CD4-positive, alpha-beta T cell treated with Interleukin-4 for 4 hours (primary cell): Measurements from ENCODE around the gene VMP1.
"Not testable (repeated sequence)": the region's sequence is repeated elsewhere in the genome, so short reads cannot be mapped to it uniquely, and the experiment has no call there.

Experiments used
- DNase-seq: peaks from one replicate; pipeline ENCODE4 v3.0.0-alpha.2; 2020

Gene VMP1

GRCh38 chr17:59842901-59843652 lies 135.6 kb downstream of the VMP1 start:
- DNase-seq: peak; percentile 85

GRCh38 chr17:59844884-59845594 lies 137.6 kb downstream of the VMP1 start:
- no peak for DNase-seq

- DNase-seq: peak; percentile 84
Measured at GRCh38 chr17:59845595-59846393, 138.3 kb downstream of the VMP1 start.

GRCh38 chr17:59846394-59847165 lies 139.1 kb downstream of the VMP1 start:
- peak; percentile 86 for DNase-seq

DNA sequence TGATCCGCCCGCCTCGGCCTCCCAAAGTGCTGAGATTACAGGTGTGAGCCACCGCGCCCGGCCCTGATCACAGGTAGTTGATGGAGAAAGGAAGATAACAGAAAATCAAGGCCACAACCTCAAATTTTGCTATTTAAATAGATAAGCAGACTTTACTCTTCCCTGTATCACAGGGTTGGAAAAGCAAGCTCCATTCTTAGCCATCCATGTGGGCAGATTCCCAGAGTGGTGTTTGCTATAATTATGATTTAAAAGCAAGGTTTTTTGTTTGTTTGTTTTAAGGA lies 140.9 kb downstream of the VMP1 start:
- DNase-seq: no peak

DNA sequence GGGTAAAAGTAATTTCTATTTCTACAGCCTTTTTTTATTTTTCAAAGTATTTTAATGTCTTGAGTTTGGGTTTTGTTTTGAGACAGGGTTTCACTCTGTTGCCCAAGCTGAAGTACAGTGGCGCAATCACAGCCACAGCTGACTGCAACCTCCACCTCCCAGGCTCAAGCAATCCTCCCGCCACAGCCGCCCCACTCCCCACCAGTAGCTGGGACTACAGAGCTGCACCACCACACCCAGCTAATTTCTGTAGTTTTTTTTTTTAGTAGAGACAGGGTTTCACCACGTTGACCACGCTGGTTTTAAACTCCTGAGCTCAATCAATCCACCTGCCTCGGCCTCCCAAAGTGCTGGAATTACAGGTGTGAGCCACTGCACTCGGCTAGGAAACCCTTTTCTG lies 141.3 kb downstream of the VMP1 start:
- DNase-seq: no peak

DNA sequence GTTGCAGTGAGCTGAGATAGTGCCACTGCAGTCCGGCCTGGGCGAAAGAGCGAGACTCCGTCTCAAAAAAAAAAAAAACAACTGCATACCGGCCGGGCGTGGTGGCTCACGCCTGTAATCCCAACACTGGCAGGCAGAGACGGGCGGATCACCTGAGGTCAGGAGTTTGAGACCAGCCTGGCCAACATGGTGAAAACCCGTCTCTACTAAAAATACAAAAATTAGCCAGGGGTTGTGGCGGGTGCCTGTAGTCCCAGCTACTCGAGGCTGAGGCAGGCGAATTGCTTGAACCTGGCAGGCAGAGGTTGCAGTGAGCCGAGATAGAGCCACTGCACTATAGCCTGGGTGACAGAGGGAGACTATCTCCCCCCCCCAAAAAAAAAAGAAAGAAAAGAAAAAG lies 142.9 kb downstream of the VMP1 start:
- DNase-seq: not testable (repeated sequence)

- DNase-seq: no peak
Measured at GRCh38 chr17:59851439-59852375, 144.3 kb downstream of the VMP1 start.

DNA sequence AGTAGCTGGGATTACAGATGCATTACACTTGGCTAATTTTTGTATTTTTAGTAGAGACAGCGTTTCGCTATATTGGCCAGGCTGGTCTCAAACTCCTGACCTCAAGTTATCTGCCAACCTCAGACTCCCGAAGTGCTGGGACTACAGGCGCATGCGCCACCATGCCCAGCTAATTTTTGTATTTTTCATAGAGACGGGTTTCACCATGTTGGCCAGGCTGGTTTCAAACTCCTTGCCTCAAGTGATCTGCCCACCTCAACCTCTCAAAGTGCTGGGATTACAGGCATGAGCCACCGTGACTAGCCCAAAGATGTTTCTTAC lies 145.4 kb downstream of the VMP1 start:
- DNase-seq: not testable (repeated sequence)

- DNase-seq: peak; percentile 88
Measured at GRCh38 chr17:59853168-59853918, 145.9 kb downstream of the VMP1 start.

DNA sequence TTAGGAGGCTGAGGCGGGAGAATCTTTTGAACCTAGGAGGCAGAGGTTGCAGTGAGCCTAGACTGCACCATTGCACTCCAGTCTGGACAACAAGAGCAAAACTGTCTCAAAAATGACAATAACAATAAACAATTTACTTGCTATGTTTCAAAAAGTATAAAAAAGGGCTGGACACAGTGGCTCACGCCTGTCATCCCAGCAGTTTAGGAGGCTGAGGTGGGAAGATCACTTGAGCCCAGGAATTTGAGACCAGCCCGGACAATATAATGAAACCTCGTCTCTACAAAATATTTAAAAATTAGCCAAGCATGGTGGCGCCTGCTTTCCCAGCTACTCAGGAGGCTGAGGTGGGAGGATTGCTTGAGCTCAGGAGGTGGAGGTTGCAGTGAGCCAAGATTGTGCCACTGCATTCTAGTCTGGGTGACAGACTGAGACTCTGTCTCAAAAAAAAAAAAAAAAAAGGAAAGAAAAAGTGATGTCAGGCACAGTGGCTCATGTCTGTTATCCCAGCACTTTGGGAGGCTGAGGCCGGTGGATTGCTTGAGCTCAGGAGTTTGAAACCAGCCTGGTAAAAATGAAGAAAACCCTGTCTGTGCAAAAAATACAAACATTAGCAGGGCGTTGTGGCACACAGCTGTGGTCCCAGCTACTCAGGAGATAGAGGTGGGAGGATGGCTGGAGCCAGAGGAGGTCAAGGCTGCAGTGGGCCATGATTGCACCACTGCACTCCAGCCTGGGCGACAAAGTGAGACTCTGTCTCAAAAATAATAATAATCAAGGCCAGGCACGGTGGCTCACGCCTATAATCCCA lies 146.7 kb downstream of the VMP1 start:
- DNase-seq: not testable (repeated sequence)

DNA sequence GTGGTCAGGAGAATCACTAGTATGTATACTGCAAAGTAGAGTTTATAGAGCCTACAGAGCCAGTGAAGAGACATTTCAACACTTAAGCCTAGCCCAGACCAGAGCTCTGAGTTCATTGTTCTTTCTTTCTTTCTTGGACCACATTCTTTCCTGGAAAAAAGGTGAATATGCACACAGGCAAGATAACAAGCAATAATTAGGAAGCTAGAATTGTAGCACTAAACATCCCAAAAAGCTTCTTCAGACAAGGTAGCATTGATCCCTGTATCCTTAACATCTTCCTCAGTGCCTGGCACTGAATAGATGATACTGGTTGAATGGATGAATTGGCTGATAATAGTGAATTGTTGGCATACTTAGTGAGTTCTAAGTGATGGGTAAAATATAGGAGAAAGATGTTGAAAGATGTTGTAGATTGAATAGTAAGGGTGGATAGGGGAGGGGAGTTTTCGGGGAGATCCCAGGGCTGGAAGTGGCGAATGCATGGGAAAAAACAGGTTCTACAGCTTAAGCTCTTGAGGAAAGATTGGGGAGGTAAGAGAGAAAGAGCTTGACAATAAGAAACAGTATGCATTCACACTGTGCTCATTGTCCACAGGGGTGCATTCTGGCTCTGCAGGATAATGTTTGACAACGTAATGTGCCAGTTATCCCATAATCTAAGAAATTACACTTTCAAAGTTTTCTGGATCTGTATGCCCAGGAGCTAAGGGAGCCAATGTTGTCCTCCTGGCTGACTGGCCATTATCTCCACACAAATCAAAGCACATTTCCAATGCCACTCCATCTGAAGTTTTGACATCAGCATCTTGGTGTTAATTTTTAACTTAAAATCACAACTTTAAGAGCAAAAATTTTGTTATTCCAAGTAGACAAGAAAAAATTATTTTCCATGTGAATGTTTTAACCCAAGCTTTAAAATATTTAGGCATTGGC lies 149.7 kb downstream of the VMP1 start:
- no peak for DNase-seq

DNA sequence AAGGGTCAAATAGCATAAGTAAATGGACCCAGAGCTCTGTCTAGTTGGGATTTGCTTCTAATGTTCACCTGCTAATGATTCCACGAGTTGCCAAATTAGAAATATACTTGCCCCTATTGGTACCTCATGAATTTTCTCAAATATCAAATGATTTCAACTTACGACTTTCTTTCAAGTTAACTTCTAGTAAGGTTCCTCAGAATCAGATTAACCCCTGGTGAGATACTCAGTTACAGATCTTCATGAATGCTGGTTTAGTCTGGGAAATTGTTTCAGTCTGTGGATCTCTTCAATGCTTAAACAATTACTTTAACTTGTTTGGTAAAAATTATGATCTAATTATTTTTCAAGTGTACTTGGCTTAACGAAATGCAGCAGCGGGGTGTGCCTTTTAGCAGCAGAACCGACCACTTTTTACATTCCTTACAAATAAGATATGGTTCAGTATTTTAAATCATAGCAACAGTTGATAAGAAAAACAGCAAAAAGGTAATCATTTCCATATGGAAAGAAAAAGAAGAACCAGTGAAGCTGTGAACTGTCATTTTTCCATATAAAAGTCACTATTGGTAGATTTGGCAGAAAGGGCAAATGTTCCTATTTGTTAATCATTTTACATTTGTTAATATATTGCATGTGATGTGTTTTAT lies 150.8 kb downstream of the VMP1 start:
- DNase-seq: no peak

DNA sequence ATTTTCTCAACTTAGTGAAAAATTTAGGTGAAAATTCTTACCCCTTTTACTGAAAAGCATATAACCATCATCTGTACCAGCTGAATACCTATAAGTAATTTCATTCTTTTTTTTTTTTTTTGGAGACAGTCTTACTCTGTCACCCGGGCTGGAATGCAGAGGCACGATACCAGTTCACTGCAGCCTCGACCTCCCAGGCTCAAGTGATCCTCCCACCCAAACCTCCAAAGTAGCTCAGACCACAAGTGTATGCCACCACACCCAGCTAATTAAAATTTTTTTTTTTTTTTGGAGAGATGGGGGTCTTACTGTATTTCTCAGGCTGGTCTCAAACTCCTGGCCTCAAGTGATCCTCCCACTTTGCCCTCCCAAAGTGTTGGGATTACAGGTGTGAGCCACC lies 151.5 kb downstream of the VMP1 start:
- no peak for DNase-seq

GRCh38 chr17:59859444-59860025 lies 152.1 kb downstream of the VMP1 start:
- peak; percentile 62 for DNase-seq

DNA sequence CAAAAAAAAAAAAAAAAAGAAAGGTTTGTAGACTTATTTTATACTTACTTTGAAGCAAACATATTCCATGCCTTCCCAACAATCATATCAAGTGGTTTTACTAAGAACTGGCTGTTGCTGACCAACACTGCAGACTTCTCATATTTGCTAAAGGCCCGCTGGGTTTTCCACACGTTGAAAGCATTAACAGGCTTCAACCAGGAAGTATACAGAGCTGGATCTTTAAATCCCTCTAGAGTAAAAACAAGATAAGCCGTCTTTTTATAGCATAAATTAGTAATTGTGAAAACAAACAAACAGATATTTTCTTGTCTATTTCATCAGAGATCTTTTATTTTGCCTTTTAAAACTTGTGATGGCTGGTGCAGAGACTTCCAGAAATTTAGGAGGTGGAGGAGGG lies 156.2 kb downstream of the VMP1 start:
- DNase-seq: no peak

- no peak for DNase-seq
Measured at GRCh38 chr17:59869941-59870218, 162.4 kb downstream of the VMP1 start.

DNA sequence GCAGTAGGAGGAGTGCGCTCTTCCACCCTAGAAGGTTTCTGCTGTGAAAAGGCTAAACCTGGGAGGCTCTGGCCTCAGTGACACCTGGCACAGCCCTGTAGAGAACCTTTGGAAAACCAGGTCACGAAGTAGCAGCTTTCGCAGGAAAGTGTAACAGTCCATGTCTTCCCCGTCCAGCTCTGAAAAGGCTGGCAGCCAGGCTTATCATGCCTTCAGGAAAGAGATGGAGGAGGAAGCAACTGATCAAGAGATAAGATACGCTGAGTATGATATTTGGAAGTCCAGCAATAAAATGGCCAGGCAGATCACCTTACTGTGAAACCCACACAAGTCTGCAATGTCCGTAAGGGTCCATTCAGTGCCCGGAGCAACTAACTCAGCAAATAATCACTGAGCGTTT lies 163.0 kb downstream of the VMP1 start:
- DNase-seq: no peak

- DNase-seq: no peak
Measured at GRCh38 chr17:59872351-59872750, 164.9 kb downstream of the VMP1 start.
